K562 (cell line): ENCODE results near the gene TLE4. TPM values are rescaled to one million over a fixed set of nuclear protein-coding genes. Genes with fewer than 3 reads are reported as not detected.

Experiments used
- ATAC-seq: fragments of 200-7000 bp; cut with Tn5 transposase; 3 replicates; pipeline ENCODE4 v1.9.1; 2020; ENCODE audit warnings: moderate library complexity
- BruUV-seq: library from RNA; stranded (reverse); fragments of 400-500 nt; replicated peaks from 2 replicates; lab custom pipeline; 2021; lab: Mats Ljungman, UMichigan
- CTCF ChIA-PET: fragments of 300-600 bp; formaldehyde crosslinking; extraction: SDS; loops from one replicate; lab custom pipeline; 2021; ENCODE audit warnings: low intra/inter-chr PET ratio; lab: Yijun Ruan, JAX
- POLR2A ChIA-PET: fragments of 300-600, 350-650 bp; sonication (Branson Sonifier 250); formaldehyde crosslinking; extraction: SDS; loops from one replicate; lab custom pipeline; 2021; ENCODE audit warnings: antibody characterized with exemption, inconsistent platforms; lab: Yijun Ruan, JAX
- DNase-seq, 4 experiments: peaks; one replicate each; pipeline versions ENCODE4 v3.0.0 to v3.0.0-alpha.2; 2011 to 2018; ENCODE audit warnings: low spot score in 3 of 4, mixed read lengths in 3 of 4; ENCODE audit errors: extremely low read depth in 1 of 4
- FAIRE-seq: peaks from 2 replicates; lab custom pipeline; 2011; peaks lifted over from hg19 to GRCh38; lab: Jason Lieb, UNC
- H2AFZ ChIP-seq: 2 replicates; pipeline ENCODE4 v1.6.0; 2011; ENCODE audit warnings: low read depth, low read length, control low read depth, inconsistent platforms
- H3K27ac ChIP-seq: fragments of 200-600 bp; 3 replicates; pipeline ENCODE4 v1.8.0; 2011; ENCODE audit warnings: low read depth, mild to moderate bottlenecking, control low read depth, inconsistent platforms, low read length, moderate library complexity, mixed read lengths; ENCODE audit errors: extremely low read depth
- H3K27me3 ChIP-seq, 2 experiments: fragments of 300-600 bp in 1 of 2; 2 replicates in 1 of 2; 3 replicates in 1 of 2; pipeline versions ENCODE4 v1.6.0 to v1.8.0; 2011; ENCODE audit warnings: inconsistent platforms in 2 of 2, low read length in 2 of 2, mild to moderate bottlenecking in 1 of 2, mixed read lengths in 1 of 2, moderate library complexity in 1 of 2; ENCODE audit not compliant: control insufficient read depth in 2 of 2, insufficient read depth in 2 of 2
- H3K36me3 ChIP-seq: fragments of 300-600 bp; 3 replicates; pipeline ENCODE4 v1.8.0; 2011; ENCODE audit warnings: mild to moderate bottlenecking, low read length, inconsistent platforms; ENCODE audit not compliant: control insufficient read depth, insufficient read depth
- H3K4me1 ChIP-seq, 2 experiments: fragments of 200-600 bp in 1 of 2; replicated peaks in 1 of 2; 2 replicates in 1 of 2; 3 replicates in 1 of 2; pipeline versions ENCODE4 v1.5.1 to v1.8.0; 2011; ENCODE audit warnings: inconsistent platforms in 2 of 2, low read length in 2 of 2, mild to moderate bottlenecking in 1 of 2, mixed read lengths in 1 of 2, moderate library complexity in 1 of 2; ENCODE audit not compliant: control insufficient read depth in 2 of 2, insufficient read depth in 2 of 2
- H3K4me2 ChIP-seq: 2 replicates; pipeline ENCODE4 v1.6.1; 2011; ENCODE audit warnings: low read length, control low read depth, inconsistent platforms, mixed read lengths; ENCODE audit not compliant: insufficient read depth
- H3K4me3 ChIP-seq: fragments of 200-600 bp; sonication (generic), shearing (Covaris generic); 2 replicates; pipeline ENCODE4 v1.5.1; 2016; ENCODE audit warnings: control low read depth, inconsistent platforms
- H3K79me2 ChIP-seq: fragments of 200-600 bp; 3 replicates; pipeline ENCODE4 v1.8.0; 2011; ENCODE audit warnings: low read length, inconsistent platforms; ENCODE audit not compliant: control insufficient read depth, insufficient read depth
- H3K9ac ChIP-seq, 2 experiments: 2 replicates each; pipeline versions ENCODE4 v1.6.0 to v1.6.1; 2011; ENCODE audit warnings: low read depth in 2 of 2, low read length in 2 of 2, control low read depth in 1 of 2, inconsistent platforms in 1 of 2, mild to moderate bottlenecking in 1 of 2, mixed read lengths in 1 of 2; ENCODE audit not compliant: insufficient read depth in 1 of 2
- H3K9me1 ChIP-seq: one replicate; pipeline ENCODE4 v1.6.0; 2011; ENCODE audit warnings: inconsistent platforms, mild to moderate bottlenecking, low read length, moderate library complexity; ENCODE audit not compliant: control insufficient read depth, insufficient read depth
- H3K9me3 ChIP-seq: replicated peaks from 2 replicates; pipeline ENCODE4 v1.5.1; 2011; ENCODE audit warnings: low read depth, low read length, inconsistent platforms; ENCODE audit not compliant: control insufficient read depth, insufficient read depth
- H4K20me1 ChIP-seq: replicated peaks from 2 replicates; pipeline ENCODE4 v1.6.1; 2011; ENCODE audit warnings: low read length, inconsistent platforms, mixed read lengths; ENCODE audit not compliant: control insufficient read depth, insufficient read depth
- HIVEP1 ChIP-seq: fragments of 250-450 bp; sonication (Bioruptor Pico); IDR thresholded peaks from 2 replicates; pipeline ENCODE4 v1.4.0; 2020; ENCODE audit warnings: mild to moderate bottlenecking
- MEF2D ChIP-seq: conservative IDR thresholded peaks from 2 replicates; pipeline ENCODE4 v1.6.1; 2016; ENCODE audit warnings: low read depth, missing genetic modification characterization, missing compliant biosample characterization
- OTX1 ChIP-seq: fragments of 450-650 bp; formaldehyde crosslinking; IDR thresholded peaks from 2 replicates; pipeline ENCODE4 v1.4.0; 2022; ENCODE audit warnings: mild to moderate bottlenecking
- ZBTB33 ChIP-seq: sonication (generic); formaldehyde crosslinking; IDR thresholded peaks from 2 replicates; pipeline ENCODE4 v1.8.1; 2023; ENCODE audit warnings: mild to moderate bottlenecking, missing genetic modification reagents
- WGBS: fragments of 100-300 bp; shearing (Covaris generic); methylation state at CpG from one replicate; pipeline ENCODE4 v1.1.6; 2016; ENCODE audit warnings: low coverage, mixed read lengths; ENCODE audit not compliant: insufficient coverage; ENCODE audit errors: missing lambda C conversion rate; 5-methylcytosine and 5-hydroxymethylcytosine counted together
- in situ Hi-C: fragments of 300-500 bp; cut with MboI; formaldehyde crosslinking; loops from 4 replicates; pipeline ENCODE4 v1.15.0; 2018; ENCODE audit warnings: inconsistent platforms, mixed read lengths
- intact Hi-C: fragments of 100-400 bp; cut with micrococcal nuclease; formaldehyde crosslinking; loops from 2 replicates; pipeline ENCODE4 v1.14.2; 2022
- polyA plus RNA-seq, 8 experiments: library from polyadenylated mRNA; depleted of rRNA in 4 of 8; stranded (reverse) in 5 of 8; unstranded in 3 of 8; fragments of >200 nt; fragmentation: Nextera tagmentation in 2 of 8; fragmentation: Illumina TruSeq in 1 of 8; extraction: Ambion mirVana in 2 of 8; extraction: Trizol in 1 of 8; gene quantifications; 2 replicates each; pipeline versions ENCODE4 v1.2.1 to v1.2.3, GENCODE V29; 2011 to 2014; ENCODE audit warnings: inconsistent platforms in 1 of 8, missing spikeins in 1 of 8
- total RNA-seq, 7 experiments: library from RNA; depleted of rRNA in 6 of 7; stranded (reverse); fragments of >200 nt in 6 of 7; fragmentation: Illumina TruSeq in 2 of 7; extraction: Trizol in 2 of 7; gene quantifications; 2 replicates each; pipeline versions ENCODE4 v1.2.1 to v1.2.3, GENCODE V29; 2011 to 2021; ENCODE audit warnings: low replicate concordance in 1 of 7

TLE4 gene
- total and polyA plus RNA-seq, 9 of the 15 experiments (the other 6 are each of a cell fraction or from before 2014, with no cell fraction given), result 1.1 to 8.8 (median 5.7) TPM

GRCh38 chr9:79670269-79670961 lies 98.7 kb downstream of the TLE4 start:
- in situ Hi-C loops (no loop called here), intact Hi-C loops (loop anchor here (5.0 kb wide), 1 partner anchor 98 kb away; the partner anchor contains the start of gene TLE4)
- POLR2A ChIA-PET, result no interaction called here
- DNase-seq, result no peak
- no peak overlapping the region for H3K4me3 ChIP-seq
- no peak overlapping the region for H3K4me2 ChIP-seq
- H3K27ac ChIP-seq, result no peak overlapping the region
- H3K9ac ChIP-seq, result no peak overlapping the region
- no peaks in the 10 kb centered on the region for H3K36me3 ChIP-seq
- no peak overlapping the region for H2AFZ ChIP-seq
- no TSS peak for BruUV-seq
- H3K27me3 ChIP-seq, result no peaks in the 10 kb centered on the region
- no peaks in the 10 kb centered on the region for H3K9me3 ChIP-seq
- TF ChIP-seq OTX1 (CRISPR knock-in tag) (no peak), ZBTB33 (no peak), HIVEP1 (CRISPR knock-in tag) (no peak), MEF2D (tag) (no peak)
- TF ChIP-seq, all 486 proteins: peak for 0
- FAIRE-seq (no peak), ATAC-seq (no peak)
- Histone ChIP-seq H3K9me1 (no peaks in the 10 kb centered on the region), H4K20me1 (no peaks in the 10 kb centered on the region), H3K4me1 (peaks cover 0 to 2% of the 10 kb centered on the region in 2 experiments; a peak in 2 of 5 replicates), H3K79me2 (no peaks in the 10 kb centered on the region)
- CTCF ChIA-PET, result no interaction called here
- 8% methylated on average over 3 of the region's 3 CpGs for WGBS
